Spleen (tissue), 11 donors: ENCODE measurements around the gene GRHL3. TPM values are rescaled to one million over a fixed set of nuclear protein-coding genes. Genes with fewer than 3 reads are reported as not detected.

ENCODE experiments used
- DNase-seq: peaks from one replicate; pipeline ENCODE4 v3.0.0-alpha.2; 2020
- H3K27ac ChIP-seq, 8 donors: fragments of 200-600 bp; sonication (generic) in 7 of 8; 1 replicate in 4 of 8; 2 replicates in 4 of 8; pipeline versions ENCODE4 v1.5.0 to v1.8.0; 2016 to 2021; ENCODE audit warnings: inconsistent platforms in 4 of 8, mild to moderate bottlenecking in 4 of 8, moderate library complexity in 1 of 8
- H3K27me3 ChIP-seq, 7 donors: fragments of 200-600 bp; sonication (generic) in 6 of 7; replicated peaks in 1 of 7; 1 replicate in 4 of 7; 2 replicates in 3 of 7; pipeline versions ENCODE4 v1.5.0 to v1.8.0; 2016 to 2021; ENCODE audit warnings: inconsistent platforms in 3 of 7, mild to moderate bottlenecking in 1 of 7
- H3K36me3 ChIP-seq, 6 donors: fragments of 200-600 bp; sonication (generic) in 5 of 6; 1 replicate in 4 of 6; 2 replicates in 2 of 6; pipeline versions ENCODE4 v1.5.0 to v1.8.0; 2016 to 2021; ENCODE audit warnings: inconsistent platforms in 2 of 6
- H3K4me1 ChIP-seq, 6 donors: fragments of 200-600 bp; sonication (generic) in 5 of 6; 1 replicate in 3 of 6; 2 replicates in 3 of 6; pipeline versions ENCODE4 v1.5.0 to v1.8.0; 2016 to 2021; ENCODE audit warnings: inconsistent platforms in 3 of 6
- H3K4me3 ChIP-seq, 8 donors: fragments of 200-600 bp; sonication (generic) in 7 of 8; 1 replicate in 4 of 8; 2 replicates in 4 of 8; pipeline versions ENCODE4 v1.5.0 to v1.8.0; 2016 to 2021; ENCODE audit warnings: inconsistent platforms in 4 of 8, mild to moderate bottlenecking in 4 of 8, moderate library complexity in 2 of 8
- H3K9me3 ChIP-seq, 8 donors: fragments of 200-600 bp; sonication (generic) in 7 of 8; 1 replicate in 4 of 8; 2 replicates in 4 of 8; pipeline versions ENCODE4 v1.5.0 to v1.8.0; 2016 to 2021; ENCODE audit warnings: inconsistent platforms in 4 of 8
- POLR2A ChIP-seq, 3 donors: fragments of 450-650 bp; IDR thresholded peaks; one replicate each; pipeline ENCODE4 v1.5.1; 2017; ENCODE audit warnings: antibody characterized with exemption in 3 of 3, mild to moderate bottlenecking in 1 of 3
- POLR2AphosphoS5 ChIP-seq, 3 donors: sonication (generic); formaldehyde crosslinking; IDR thresholded peaks; one replicate each; pipeline ENCODE4 v1.5.1; 2017; ENCODE audit warnings: antibody characterized with exemption in 3 of 3
- WGBS, 5 donors: extraction: QIAGEN DNeasy Blood & Tissue Kit in 3 of 5; methylation state at CpG; one replicate each; pipeline versions ENCODE4 v1.1.5 to v1.1.7; 2013 to 2018; 5-methylcytosine and 5-hydroxymethylcytosine counted together
- intact Hi-C: fragments of 100-400 bp; cut with DNase I; formaldehyde crosslinking; loops from one replicate; pipeline ENCODE4 v1.15.0; 2023; ENCODE audit warnings: low total_unique reads
- polyA plus RNA-seq, 3 donors: library from polyadenylated mRNA; stranded (reverse); fragments of 200-250 nt; gene quantifications; one replicate each; pipeline ENCODE4 v1.2.1, GENCODE V29; 2013
- total RNA-seq, 7 donors: library from RNA; depleted of rRNA in 3 of 7; stranded (reverse); fragments of >200 nt in 3 of 7; fragmentation: NEBNext Ultra II Directional in 4 of 7; extraction: Animal tissue kit (Norgen Biotek cat#: 25700) in 4 of 7; gene quantifications; one replicate each; pipeline versions ENCODE4 v1.1.0 to v1.2.1, GENCODE V29; 2016 to 2021
- TF ChIP-seq, protein P1 (sequence below), 11 experiments: fragments of 200-600 bp in 7 of 11; fragments of 450-650 bp in 4 of 11; sonication (generic) in 4 of 11; IDR thresholded peaks in 8 of 11; conservative IDR thresholded peaks in 3 of 11; 1 replicate in 7 of 11; 2 replicates in 4 of 11; pipeline versions ENCODE4 v1.4.0 to v1.8.0; 2016 to 2021; ENCODE audit warnings: antibody characterized with exemption in 11 of 11, inconsistent platforms in 4 of 11, mild to moderate bottlenecking in 1 of 11
- donor health status: healthy with polysubstance abuse.
- donor health status: DM: no; HTN: no; CAD: no; lungs with moderate emphysema.
- donor health status: DM: no; HTN: no; CAD: no.
- donor health status: Bipolar disorder and iron deficiency.
- donor health status: healthy.
- donor health status: DM: no; HTN: no; CAD: no.
- donor health status: DM: yes; HTN: yes; CAD: no.

GRHL3 gene
- total and polyA plus RNA-seq, 10 donors: 0.04 to 0.06 TPM; not detected in 8

DNA sequence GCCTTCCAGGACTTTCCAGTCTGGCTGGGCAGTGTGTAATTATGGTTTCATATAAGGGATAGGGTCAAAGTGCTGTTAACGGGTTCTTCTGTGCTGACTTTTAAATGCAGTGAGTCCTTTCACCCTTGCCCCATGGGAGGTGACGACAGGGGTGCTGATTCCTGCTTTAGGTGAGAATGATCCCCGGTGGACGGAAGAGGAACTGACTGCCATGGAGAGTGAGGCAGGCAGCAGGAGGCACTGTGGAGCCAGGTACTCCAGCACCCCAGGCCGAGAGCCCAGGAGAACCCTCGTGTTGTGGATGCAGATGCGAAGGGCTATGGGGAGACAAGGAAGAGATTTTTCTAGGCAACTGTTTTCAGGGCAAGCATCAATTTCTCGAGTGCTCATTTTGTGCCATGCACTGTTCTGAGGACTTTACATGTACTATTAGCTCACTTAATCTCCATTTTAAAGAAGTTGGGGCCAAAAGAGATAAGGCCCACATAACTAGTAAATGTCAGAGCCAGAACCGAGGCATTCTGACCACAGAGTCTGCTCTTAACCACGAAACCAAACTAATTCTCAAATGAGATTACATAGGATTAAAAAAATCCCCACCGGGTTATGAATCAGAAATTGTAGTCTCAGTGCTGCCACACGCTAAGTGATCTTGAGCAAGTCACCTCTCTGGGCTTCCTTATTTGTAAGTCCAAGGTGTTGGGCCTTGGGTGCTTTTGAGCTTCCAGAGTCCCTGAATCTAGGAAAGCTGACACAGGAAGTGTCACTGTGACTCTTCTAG, 66.2 kb downstream of the GRHL3 start:
- H3K27ac ChIP-seq: peak overlapping the region in 6 of 8 donors; percentile 58 to 86 (median 82)
- 72 to 81% (median 77%) methylated on average over 12 of the region's 12 CpGs for WGBS, 5 donors
- intact Hi-C loops: no loop called here

DNA sequence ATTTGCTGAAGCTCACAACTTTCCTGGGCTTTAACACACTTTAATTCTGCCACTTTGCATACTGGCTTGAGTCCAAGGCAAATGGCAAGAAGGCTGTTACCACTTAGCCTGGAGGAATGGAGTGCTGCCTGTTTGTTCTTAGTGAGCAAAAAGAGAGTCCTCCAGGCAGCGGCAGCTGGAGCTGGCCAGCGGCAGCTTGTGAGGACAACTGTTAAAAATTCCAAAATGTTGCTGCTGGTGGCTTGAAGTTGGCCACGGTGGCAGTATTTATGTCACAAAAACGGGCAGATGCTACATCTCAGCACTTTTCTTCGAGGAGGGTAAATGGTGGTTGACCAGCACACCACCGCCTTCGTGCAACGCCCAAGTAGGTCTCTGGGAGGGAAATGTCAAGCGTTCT, 67.1 kb downstream of the GRHL3 start:
- H3K27me3 ChIP-seq: no peaks in the 10 kb centered on the region
- 80 to 86% (median 85%) methylated on average over 9 of the region's 9 CpGs for WGBS, 5 donors
- TF ChIP-seq POLR2AphosphoS5 (IDR thresholded peaks at IDR 0.05) (no peak), POLR2A (IDR thresholded peaks at IDR 0.05) (no peak)
- TF ChIP-seq, protein P1, sequence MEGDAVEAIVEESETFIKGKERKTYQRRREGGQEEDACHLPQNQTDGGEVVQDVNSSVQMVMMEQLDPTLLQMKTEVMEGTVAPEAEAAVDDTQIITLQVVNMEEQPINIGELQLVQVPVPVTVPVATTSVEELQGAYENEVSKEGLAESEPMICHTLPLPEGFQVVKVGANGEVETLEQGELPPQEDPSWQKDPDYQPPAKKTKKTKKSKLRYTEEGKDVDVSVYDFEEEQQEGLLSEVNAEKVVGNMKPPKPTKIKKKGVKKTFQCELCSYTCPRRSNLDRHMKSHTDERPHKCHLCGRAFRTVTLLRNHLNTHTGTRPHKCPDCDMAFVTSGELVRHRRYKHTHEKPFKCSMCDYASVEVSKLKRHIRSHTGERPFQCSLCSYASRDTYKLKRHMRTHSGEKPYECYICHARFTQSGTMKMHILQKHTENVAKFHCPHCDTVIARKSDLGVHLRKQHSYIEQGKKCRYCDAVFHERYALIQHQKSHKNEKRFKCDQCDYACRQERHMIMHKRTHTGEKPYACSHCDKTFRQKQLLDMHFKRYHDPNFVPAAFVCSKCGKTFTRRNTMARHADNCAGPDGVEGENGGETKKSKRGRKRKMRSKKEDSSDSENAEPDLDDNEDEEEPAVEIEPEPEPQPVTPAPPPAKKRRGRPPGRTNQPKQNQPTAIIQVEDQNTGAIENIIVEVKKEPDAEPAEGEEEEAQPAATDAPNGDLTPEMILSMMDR (IDR thresholded peaks at IDR 0.05 in 8 of 11, conservative IDR thresholded peaks at IDR 0.05 in 3 of 11): no peak
- DNase-seq: no peak
- H3K36me3 ChIP-seq: peaks cover 0 to 12% (median 0%) of the 10 kb centered on the region in 6 donors
- intact Hi-C loops: no loop called here
- no peak overlapping the region for H3K27ac ChIP-seq
- H3K4me1 ChIP-seq: peaks cover 0 to 45% (median 25%) of the 10 kb centered on the region in 6 donors
- H3K9me3 ChIP-seq: no peaks in the 10 kb centered on the region
- no peak overlapping the region for H3K4me3 ChIP-seq

More for the DNA sequence above, 66.2 kb downstream of the GRHL3 start:
- no peak for DNase-seq
- peaks cover 0 to 38% (median 20%) of the 10 kb centered on the region in 6 donors for H3K4me1 ChIP-seq
- no peaks in the 10 kb centered on the region for H3K27me3 ChIP-seq
- TF ChIP-seq, protein P1 (IDR thresholded peaks at IDR 0.05 in 8 of 11, conservative IDR thresholded peaks at IDR 0.05 in 3 of 11): peak in 6 of 11 experiments; percentile 10 to 38 (median 18)
- TF ChIP-seq POLR2A (IDR thresholded peaks at IDR 0.05) (no peak), POLR2AphosphoS5 (IDR thresholded peaks at IDR 0.05) (no peak)
- H3K36me3 ChIP-seq: peaks cover 0 to 12% (median 0%) of the 10 kb centered on the region in 6 donors
- H3K4me3 ChIP-seq: peak overlapping the region in 1 of 8 donors; percentile 51
- H3K9me3 ChIP-seq: no peaks in the 10 kb centered on the region

DNA sequence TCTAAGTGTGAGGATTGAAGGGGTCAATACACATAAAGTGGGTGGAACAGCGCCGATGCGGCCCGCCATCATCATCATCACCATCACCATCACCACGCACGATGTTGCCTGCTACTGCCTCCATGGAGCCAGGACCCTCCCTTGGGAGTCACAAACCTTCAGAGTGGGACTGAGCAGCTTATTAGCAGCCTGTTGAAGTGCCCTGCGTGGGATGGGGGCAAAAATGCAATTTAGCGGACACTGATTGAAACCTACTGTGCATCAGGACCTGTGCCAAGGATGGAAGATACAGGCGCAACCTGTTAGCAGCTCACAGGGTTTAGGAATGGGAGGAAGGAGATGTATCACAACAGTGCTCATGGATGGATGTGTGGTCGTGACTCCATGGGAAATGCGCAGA, 67.8 kb downstream of the GRHL3 start:
- no peak overlapping the region for H3K27ac ChIP-seq
- no peaks in the 10 kb centered on the region for H3K9me3 ChIP-seq
- WGBS, 5 donors: 92 to 98% (median 95%) methylated on average over 11 of the region's 11 CpGs
- no peak for DNase-seq
- H3K4me3 ChIP-seq: no peak overlapping the region
- TF ChIP-seq, protein P1 (IDR thresholded peaks at IDR 0.05 in 8 of 11, conservative IDR thresholded peaks at IDR 0.05 in 3 of 11): no peak
- no peak for TF ChIP-seq POLR2A (IDR thresholded peaks at IDR 0.05)
- TF ChIP-seq POLR2AphosphoS5 (IDR thresholded peaks at IDR 0.05): no peak
- H3K4me1 ChIP-seq: peaks cover 5 to 52% (median 32%) of the 10 kb centered on the region in 6 donors
- no peaks in the 10 kb centered on the region for H3K27me3 ChIP-seq
- intact Hi-C loops: no loop called here
- peaks cover 0 to 11% (median 0%) of the 10 kb centered on the region in 6 donors for H3K36me3 ChIP-seq

DNA sequence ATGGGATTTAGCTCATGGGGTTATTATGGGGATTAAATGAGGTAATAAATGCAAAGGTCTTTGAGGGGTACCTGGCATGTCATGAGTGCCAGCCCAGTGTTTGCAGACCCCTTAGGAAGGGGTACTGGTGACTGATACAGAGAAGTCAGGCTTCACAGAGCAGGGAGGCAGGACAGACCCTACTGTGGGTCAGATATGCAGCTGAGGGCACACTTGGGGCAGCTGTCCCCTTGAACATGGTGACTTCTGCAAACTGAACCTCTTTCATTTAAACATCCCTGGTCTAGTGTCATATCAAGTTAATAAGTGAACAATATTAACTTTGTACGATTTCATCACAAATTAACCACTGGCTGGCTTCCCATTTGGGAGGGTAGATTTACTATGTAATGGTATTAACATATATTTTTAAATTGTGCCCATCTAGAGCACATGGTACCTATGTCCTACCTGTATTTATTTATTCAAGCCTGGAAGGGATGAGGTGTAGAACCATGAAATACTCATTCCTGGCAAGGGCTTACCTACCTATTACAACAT, 68.5 kb downstream of the GRHL3 start:
- no peak for DNase-seq
- intact Hi-C loops: no loop called here
- Histone ChIP-seq H3K4me3 (no peak overlapping the region), H3K27ac (no peak overlapping the region), H3K9me3 (no peaks in the 10 kb centered on the region), H3K27me3 (no peaks in the 10 kb centered on the region), H3K36me3 (peaks cover 0 to 3% (median 0%) of the 10 kb centered on the region in 6 donors), H3K4me1 (peaks cover 8 to 60% (median 40%) of the 10 kb centered on the region in 6 donors)
- WGBS, 5 donors: 82 to 93% (median 92%) methylated on average over 1 of the region's 1 CpG
- TF ChIP-seq, protein P1 (IDR thresholded peaks at IDR 0.05 in 8 of 11, conservative IDR thresholded peaks at IDR 0.05 in 3 of 11): no peak
- no peak for TF ChIP-seq POLR2A (IDR thresholded peaks at IDR 0.05)
- no peak for TF ChIP-seq POLR2AphosphoS5 (IDR thresholded peaks at IDR 0.05)
